Thymus (tissue), 11 donors: ENCODE measurements around the gene LIME1. TPM values are rescaled to one million over a fixed set of nuclear protein-coding genes. Genes with fewer than 3 reads are reported as not detected.

Experiments
- DNase-seq, 9 donors: peaks; one replicate each; pipeline ENCODE4 v3.0.0-alpha.2; 2013; ENCODE audit warnings: low spot score in 9 of 9, low read depth in 6 of 9, missing footprints in 1 of 9
- H3K27ac ChIP-seq, 2 donors: one replicate each; pipeline ENCODE4 v1.5.1; 2013; ENCODE audit warnings: control low read depth in 1 of 2, low read depth in 1 of 2, low read length in 1 of 2, mild to moderate bottlenecking in 1 of 2, moderate library complexity in 1 of 2
- H3K27me3 ChIP-seq, 2 donors: one replicate each; pipeline ENCODE4 v1.5.1; 2013; ENCODE audit warnings: low read length in 1 of 2; ENCODE audit not compliant: control insufficient read depth in 2 of 2, insufficient read depth in 1 of 2
- H3K36me3 ChIP-seq, 2 donors: one replicate each; pipeline ENCODE4 v1.5.1; 2013; ENCODE audit warnings: low read length in 1 of 2, mild to moderate bottlenecking in 1 of 2, moderate library complexity in 1 of 2; ENCODE audit not compliant: control insufficient read depth in 2 of 2, insufficient read depth in 2 of 2
- H3K4me1 ChIP-seq, 2 donors: one replicate each; pipeline ENCODE4 v1.5.1; 2013; ENCODE audit warnings: low read length in 2 of 2; ENCODE audit not compliant: control insufficient read depth in 2 of 2, insufficient read depth in 2 of 2
- H3K4me3 ChIP-seq, 2 donors: one replicate each; pipeline ENCODE4 v1.5.1; 2013; ENCODE audit warnings: low read length in 2 of 2, control low read depth in 1 of 2, mild to moderate bottlenecking in 1 of 2
- H3K9me3 ChIP-seq, 2 donors: one replicate each; pipeline ENCODE4 v1.5.1; 2013; ENCODE audit warnings: low read length in 1 of 2, mild to moderate bottlenecking in 1 of 2; ENCODE audit not compliant: control insufficient read depth in 2 of 2, insufficient read depth in 1 of 2
- WGBS: extraction: QIAGEN DNeasy Blood & Tissue Kit; methylation state at CpG from one replicate; pipeline ENCODE4 v1.1.7; 2013; 5-methylcytosine and 5-hydroxymethylcytosine counted together
- polyA plus RNA-seq: library from polyadenylated mRNA; stranded (reverse); fragments of 200-250 nt; gene quantifications from one replicate; pipeline ENCODE4 v1.2.3, GENCODE V29; 2013
- total RNA-seq: library from RNA; stranded (reverse); fragments of 120-200 nt; gene quantifications from one replicate; pipeline ENCODE4 v1.2.4, GENCODE V29; 2013
- donor health status: healthy.

LIME1 gene
- total and polyA plus RNA-seq, 2 donors = 80.5 to 181 TPM

GRCh38 chr20:63734946-63735858 lies 1.3 kb upstream of the LIME1 start:
- peak in 1 of 9 donors; percentile 43 for DNase-seq
- H3K27ac ChIP-seq = peak overlapping the region; percentile 46 to 99
- 83% methylated on average over 48 of the region's 48 CpGs for WGBS

DNA sequence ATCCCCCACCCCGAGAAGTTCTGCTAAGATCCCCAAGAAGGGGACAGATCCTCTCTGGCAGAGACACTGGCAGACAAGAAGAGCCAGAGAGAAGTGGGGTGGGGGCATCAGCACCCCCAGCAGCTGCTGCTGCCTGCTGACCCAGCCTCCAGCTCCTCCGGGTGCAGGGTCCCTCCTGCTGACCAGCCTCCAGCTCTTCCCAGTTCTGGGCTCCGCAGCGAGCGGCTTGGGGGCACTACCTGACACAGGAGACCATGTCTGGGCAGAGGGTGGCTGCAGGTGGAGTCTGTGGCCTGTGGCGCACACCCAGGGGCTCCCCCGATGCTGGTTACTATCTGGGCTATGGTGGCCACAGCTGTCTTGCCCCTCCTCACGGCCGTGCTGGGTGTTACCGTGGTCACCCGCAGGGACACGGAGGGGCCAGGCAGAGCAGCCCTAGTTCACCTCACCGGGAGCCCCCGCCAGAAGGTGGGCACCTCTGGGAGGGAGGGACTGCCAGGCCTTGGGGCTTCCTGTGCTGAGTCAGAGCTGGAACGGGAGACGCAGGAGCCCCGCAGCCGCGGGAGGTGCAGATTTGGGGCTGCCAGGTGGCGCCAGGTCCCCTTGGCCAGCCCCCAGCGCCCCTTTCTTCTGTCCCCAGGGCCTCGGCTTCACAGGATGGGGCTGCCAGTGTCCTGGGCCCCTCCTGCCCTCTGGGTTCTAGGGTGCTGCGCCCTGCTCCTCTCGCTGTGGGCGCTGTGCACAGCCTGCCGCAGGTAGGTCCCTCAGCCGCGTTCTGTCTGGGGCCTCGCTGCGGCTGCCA lies 630 bp downstream of the LIME1 start:
- H3K9me3 ChIP-seq = peaks cover 0 to 10% of the 10 kb centered on the region in 2 donors
- peaks cover 53 to 60% of the 10 kb centered on the region in 2 donors for H3K36me3 ChIP-seq
- peaks cover 0 to 19% of the 10 kb centered on the region in 2 donors for H3K27me3 ChIP-seq
- DNase-seq = peak in 4 of 9 donors; percentile 47 to 84 (median 57)
- peak overlapping the region; percentile 97 to 99 for H3K27ac ChIP-seq
- peak overlapping the region; percentile 88 to 90 for H3K4me3 ChIP-seq
- 4% methylated on average over 30 of the region's 30 CpGs for whole genome bisulfite sequencing
- peaks cover 53 to 75% of the 10 kb centered on the region in 2 donors for H3K4me1 ChIP-seq

More at GRCh38 chr20:63734946-63735858, 1.3 kb upstream of the LIME1 start:
- Histone ChIP-seq H3K9me3 (peaks cover 0 to 18% of the 10 kb centered on the region in 2 donors), H3K36me3 (peaks cover 39 to 47% of the 10 kb centered on the region in 2 donors), H3K27me3 (peaks cover 0 to 11% of the 10 kb centered on the region in 2 donors), H3K4me3 (no peak overlapping the region), H3K4me1 (peaks cover 66 to 84% of the 10 kb centered on the region in 2 donors)

- peak overlapping the region; percentile 97 to 99 for H3K27ac ChIP-seq
- DNase-seq = no peak
- peaks cover 0 to 19% of the 10 kb centered on the region in 2 donors for H3K27me3 ChIP-seq
- H3K4me3 ChIP-seq = peak overlapping the region; percentile 88 to 90
- 3% methylated on average over 26 of the region's 26 CpGs for WGBS
- peaks cover 52 to 72% of the 10 kb centered on the region in 2 donors for H3K4me1 ChIP-seq
- peaks cover 57 to 65% of the 10 kb centered on the region in 2 donors for H3K36me3 ChIP-seq
- peaks cover 0 to 10% of the 10 kb centered on the region in 2 donors for H3K9me3 ChIP-seq
These were observed 1.2 kb downstream of the LIME1 start for GRCh38 chr20:63737695-63737944.

- Histone ChIP-seq H3K27me3 (peaks cover 0 to 19% of the 10 kb centered on the region in 2 donors), H3K4me3 (peak overlapping the region; percentile 88 to 90), H3K27ac (peak overlapping the region; percentile 97 to 99), H3K4me1 (peaks cover 51 to 70% of the 10 kb centered on the region in 2 donors), H3K9me3 (peaks cover 0 to 10% of the 10 kb centered on the region in 2 donors), H3K36me3 (peaks cover 62 to 64% of the 10 kb centered on the region in 2 donors)
- DNase-seq = peak in 1 of 9 donors; percentile 51
- 32% methylated on average over 43 of the region's 43 CpGs for WGBS
These were observed 1.7 kb downstream of the LIME1 start for GRCh38 chr20:63737945-63738686.

- DNase-seq = peak in 1 of 9 donors; percentile 57
- 74% methylated on average over 26 of the region's 26 CpGs for WGBS
- Histone ChIP-seq H3K9me3 (peaks cover 0 to 10% of the 10 kb centered on the region in 2 donors), H3K4me1 (peaks cover 46 to 64% of the 10 kb centered on the region in 2 donors), H3K27ac (peak overlapping the region in 1 of 2 donors; percentile 77), H3K4me3 (peak overlapping the region; percentile 88 to 90), H3K36me3 (peaks cover 62 to 64% of the 10 kb centered on the region in 2 donors), H3K27me3 (peaks cover 0 to 19% of the 10 kb centered on the region in 2 donors)
These were observed 2.2 kb downstream of the LIME1 start for GRCh38 chr20:63738687-63739129.

- peaks cover 0 to 10% of the 10 kb centered on the region in 2 donors for H3K9me3 ChIP-seq
- peak within 1 kb of the TSS; percentile 34 to 81 for H3K27ac ChIP-seq
- H3K4me1 ChIP-seq = peaks cover 39 to 57% of the 10 kb centered on the region in 2 donors
- DNase-seq = peak in 1 of 9 donors; percentile 66
- peak within 1 kb of the TSS; percentile 88 to 90 for H3K4me3 ChIP-seq
- peaks cover 0 to 19% of the 10 kb centered on the region in 2 donors for H3K27me3 ChIP-seq
- H3K36me3 ChIP-seq = peaks cover 56 to 57% of the 10 kb centered on the region in 2 donors
- 6% methylated on average over 135 of the region's 136 CpGs for WGBS
These were observed 2.9 kb downstream of the LIME1 start, which contains the start of gene SLC2A4RG for GRCh38 chr20:63739130-63740069. SLC2A4RG (plus strand) TSS chr20:63739776; CDS start chr20:63739913, 137 bp downstream.

GRCh38 chr20:63740070-63740626 lies 3.7 kb downstream of the LIME1 start:
- H3K36me3 ChIP-seq = peaks cover 49% of the 10 kb centered on the region in 2 donors
- H3K27ac ChIP-seq = peak overlapping the region; percentile 34 to 81
- peak in 1 of 9 donors; percentile 72 for DNase-seq
- WGBS = 1% methylated on average over 80 of the region's 80 CpGs
- H3K4me3 ChIP-seq = peak overlapping the region; percentile 41 to 88
- peaks cover 32 to 52% of the 10 kb centered on the region in 2 donors for H3K4me1 ChIP-seq
- H3K27me3 ChIP-seq = peaks cover 0 to 19% of the 10 kb centered on the region in 2 donors
- H3K9me3 ChIP-seq = peaks cover 0 to 10% of the 10 kb centered on the region in 2 donors
